ENCODE results near the gene NRG3. TPM values are rescaled to one million over a fixed set of nuclear protein-coding genes. Genes with fewer than 3 reads are reported as not detected.

Gene NRG3
- total RNA-seq, 1 experiment from 2014 or later: not detected

DNA sequence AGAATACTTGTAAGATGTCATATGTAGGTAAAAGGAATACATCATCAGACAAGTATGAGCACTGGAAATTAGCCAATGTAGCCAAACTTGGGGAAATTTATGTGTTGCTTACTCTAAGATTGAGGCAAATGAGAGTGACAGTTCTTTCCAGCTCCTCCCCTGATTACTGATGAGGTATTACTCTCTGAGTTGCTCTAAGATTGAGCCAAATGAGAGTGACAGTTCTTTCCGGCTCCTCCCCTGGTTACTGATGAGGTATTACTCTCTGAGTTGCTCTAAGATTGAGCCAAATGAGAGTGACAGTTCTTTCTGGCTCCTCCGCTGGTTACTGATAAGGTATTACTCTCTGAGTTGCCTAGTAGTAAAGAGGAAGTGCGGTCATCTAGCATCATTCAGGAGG lies 435.8 kb downstream of the NRG3 start:
- no peak overlapping the region for H3K4me2 ChIP-seq (ENCODE audit: low read length)
- no peaks in the 10 kb centered on the region for H3K27me3 ChIP-seq (ENCODE audit: insufficient read depth, low read length)
- no peaks in the 10 kb centered on the region for H3K36me3 ChIP-seq (ENCODE audit: control insufficient read depth in 1 of 2, insufficient read depth in 2 of 2, low read length in 2 of 2)
- peaks cover 0 to 19% of the 10 kb centered on the region in 2 experiments; a peak in 2 of 4 replicates for H3K9me3 ChIP-seq (ENCODE audit: control insufficient read depth in 1 of 2, insufficient read depth in 1 of 2, low read depth in 1 of 2, low read length in 2 of 2)
- ATAC-seq (no peak), DNase-seq (ENCODE audit: low read depth, low spot score) (no peak)
- TF ChIP-seq, protein P1, sequence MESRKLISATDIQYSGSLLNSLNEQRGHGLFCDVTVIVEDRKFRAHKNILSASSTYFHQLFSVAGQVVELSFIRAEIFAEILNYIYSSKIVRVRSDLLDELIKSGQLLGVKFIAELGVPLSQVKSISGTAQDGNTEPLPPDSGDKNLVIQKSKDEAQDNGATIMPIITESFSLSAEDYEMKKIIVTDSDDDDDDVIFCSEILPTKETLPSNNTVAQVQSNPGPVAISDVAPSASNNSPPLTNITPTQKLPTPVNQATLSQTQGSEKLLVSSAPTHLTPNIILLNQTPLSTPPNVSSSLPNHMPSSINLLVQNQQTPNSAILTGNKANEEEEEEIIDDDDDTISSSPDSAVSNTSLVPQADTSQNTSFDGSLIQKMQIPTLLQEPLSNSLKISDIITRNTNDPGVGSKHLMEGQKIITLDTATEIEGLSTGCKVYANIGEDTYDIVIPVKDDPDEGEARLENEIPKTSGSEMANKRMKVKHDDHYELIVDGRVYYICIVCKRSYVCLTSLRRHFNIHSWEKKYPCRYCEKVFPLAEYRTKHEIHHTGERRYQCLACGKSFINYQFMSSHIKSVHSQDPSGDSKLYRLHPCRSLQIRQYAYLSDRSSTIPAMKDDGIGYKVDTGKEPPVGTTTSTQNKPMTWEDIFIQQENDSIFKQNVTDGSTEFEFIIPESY (IDR thresholded peaks at IDR 0.05; ENCODE audit: extremely low read depth, insufficient replicate concordance, low read length): no peak
- TF ChIP-seq, protein P2, sequence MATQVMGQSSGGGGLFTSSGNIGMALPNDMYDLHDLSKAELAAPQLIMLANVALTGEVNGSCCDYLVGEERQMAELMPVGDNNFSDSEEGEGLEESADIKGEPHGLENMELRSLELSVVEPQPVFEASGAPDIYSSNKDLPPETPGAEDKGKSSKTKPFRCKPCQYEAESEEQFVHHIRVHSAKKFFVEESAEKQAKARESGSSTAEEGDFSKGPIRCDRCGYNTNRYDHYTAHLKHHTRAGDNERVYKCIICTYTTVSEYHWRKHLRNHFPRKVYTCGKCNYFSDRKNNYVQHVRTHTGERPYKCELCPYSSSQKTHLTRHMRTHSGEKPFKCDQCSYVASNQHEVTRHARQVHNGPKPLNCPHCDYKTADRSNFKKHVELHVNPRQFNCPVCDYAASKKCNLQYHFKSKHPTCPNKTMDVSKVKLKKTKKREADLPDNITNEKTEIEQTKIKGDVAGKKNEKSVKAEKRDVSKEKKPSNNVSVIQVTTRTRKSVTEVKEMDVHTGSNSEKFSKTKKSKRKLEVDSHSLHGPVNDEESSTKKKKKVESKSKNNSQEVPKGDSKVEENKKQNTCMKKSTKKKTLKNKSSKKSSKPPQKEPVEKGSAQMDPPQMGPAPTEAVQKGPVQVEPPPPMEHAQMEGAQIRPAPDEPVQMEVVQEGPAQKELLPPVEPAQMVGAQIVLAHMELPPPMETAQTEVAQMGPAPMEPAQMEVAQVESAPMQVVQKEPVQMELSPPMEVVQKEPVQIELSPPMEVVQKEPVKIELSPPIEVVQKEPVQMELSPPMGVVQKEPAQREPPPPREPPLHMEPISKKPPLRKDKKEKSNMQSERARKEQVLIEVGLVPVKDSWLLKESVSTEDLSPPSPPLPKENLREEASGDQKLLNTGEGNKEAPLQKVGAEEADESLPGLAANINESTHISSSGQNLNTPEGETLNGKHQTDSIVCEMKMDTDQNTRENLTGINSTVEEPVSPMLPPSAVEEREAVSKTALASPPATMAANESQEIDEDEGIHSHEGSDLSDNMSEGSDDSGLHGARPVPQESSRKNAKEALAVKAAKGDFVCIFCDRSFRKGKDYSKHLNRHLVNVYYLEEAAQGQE (IDR thresholded peaks at IDR 0.05; ENCODE audit: low read depth): no peak
- no peak for TF ChIP-seq ELF1 (IDR thresholded peaks at IDR 0.05; ENCODE audit: borderline replicate concordance, low read depth)
- intact Hi-C loops (cut with micrococcal nuclease): no loop called here
- H3K79me2 ChIP-seq (ENCODE audit: insufficient read depth, low read length): no peaks in the 10 kb centered on the region
- no peaks in the 10 kb centered on the region for H4K20me1 ChIP-seq (ENCODE audit: insufficient read depth)
- H3K9ac ChIP-seq (ENCODE audit: low read length): no peak overlapping the region
- no peak overlapping the region for H3K4me3 ChIP-seq (replicated peaks in 1 of 2; ENCODE audit: low read depth in 1 of 2, low read length in 2 of 2)
- H3K9me2 ChIP-seq (ENCODE audit: insufficient read depth): no peaks in the 10 kb centered on the region
- RAD21 ChIA-PET (ENCODE audit: low non-redundant PET in 1 of 2, low total read pairs in 2 of 2, uncharacterized antibody in 2 of 2, unreplicated experiment in 2 of 2): no interaction called here
- CTCF ChIA-PET: no interaction called here
- POLR2A ChIA-PET: no interaction called here
- no peaks in the 10 kb centered on the region for H3K4me1 ChIP-seq (ENCODE audit: control insufficient read depth in 1 of 2, insufficient read depth in 2 of 2, low read length in 2 of 2)
- H3K27ac ChIP-seq (ENCODE audit: low read depth, low read length): no peak overlapping the region
- no TSS peak for BruUV-seq (replicated peaks)
- H2AFZ ChIP-seq (ENCODE audit: low read depth, low read length, poor library complexity, severe bottlenecking): no peak overlapping the region
